Cerebellar cortex (tissue), 1 donor: Measurements from ENCODE around the gene CACNA1F.
"Not testable (repeated sequence)": the region's sequence is repeated elsewhere in the genome, so short reads cannot be mapped to it uniquely, and the experiment has no call there.

ENCODE experiments used
- DNase-seq: peaks from one replicate; pipeline ENCODE4 v3.0.0-alpha.2; 2015; ENCODE audit warnings: low spot score

The CACNA1F gene

DNA sequence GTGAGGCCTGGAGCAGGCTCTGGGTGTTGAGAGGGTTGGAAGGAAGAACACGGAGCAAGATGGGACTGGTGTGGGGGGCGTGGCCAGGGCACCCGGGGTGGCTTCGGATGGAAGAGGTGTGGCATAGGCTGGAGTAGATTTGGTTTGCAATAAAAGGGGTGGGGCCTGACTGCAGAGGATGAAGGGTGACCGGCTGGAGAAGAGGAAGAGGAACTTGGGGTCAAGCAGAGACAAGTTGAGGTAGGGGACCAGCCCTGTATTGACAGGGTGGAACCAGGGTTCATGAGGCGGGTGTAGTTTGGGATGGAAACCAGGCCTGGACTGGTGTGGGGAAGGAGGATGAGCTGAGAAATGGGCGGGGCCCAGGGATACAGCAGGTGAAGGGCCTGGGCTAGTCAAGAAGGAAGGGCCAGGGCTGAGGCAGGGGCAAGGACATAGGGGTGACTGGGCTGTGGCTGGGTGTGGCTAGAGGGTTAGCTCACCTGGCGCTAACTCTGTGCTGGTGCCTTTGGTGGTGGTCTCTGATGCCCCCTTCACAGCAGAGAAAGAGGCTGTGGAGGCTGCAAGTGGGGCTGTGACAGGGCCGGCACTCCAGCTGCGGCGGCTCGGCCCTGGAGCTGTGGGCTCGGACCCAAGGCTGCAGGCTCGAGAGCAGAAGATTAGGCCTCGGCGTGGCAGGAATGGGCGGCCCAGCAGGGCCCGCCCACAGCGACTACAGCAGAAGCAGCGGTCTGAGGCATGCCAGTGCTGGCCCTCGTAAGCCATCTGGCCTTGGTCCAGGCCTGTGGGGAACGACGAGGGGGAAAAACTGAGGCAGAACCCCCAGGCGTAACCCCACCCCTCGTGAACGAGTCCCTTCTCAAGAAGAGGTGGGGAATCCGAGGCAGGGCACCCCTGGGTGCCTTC lies 56.5 kb downstream of the CACNA1F start:
- DNase-seq, result no peak

DNA sequence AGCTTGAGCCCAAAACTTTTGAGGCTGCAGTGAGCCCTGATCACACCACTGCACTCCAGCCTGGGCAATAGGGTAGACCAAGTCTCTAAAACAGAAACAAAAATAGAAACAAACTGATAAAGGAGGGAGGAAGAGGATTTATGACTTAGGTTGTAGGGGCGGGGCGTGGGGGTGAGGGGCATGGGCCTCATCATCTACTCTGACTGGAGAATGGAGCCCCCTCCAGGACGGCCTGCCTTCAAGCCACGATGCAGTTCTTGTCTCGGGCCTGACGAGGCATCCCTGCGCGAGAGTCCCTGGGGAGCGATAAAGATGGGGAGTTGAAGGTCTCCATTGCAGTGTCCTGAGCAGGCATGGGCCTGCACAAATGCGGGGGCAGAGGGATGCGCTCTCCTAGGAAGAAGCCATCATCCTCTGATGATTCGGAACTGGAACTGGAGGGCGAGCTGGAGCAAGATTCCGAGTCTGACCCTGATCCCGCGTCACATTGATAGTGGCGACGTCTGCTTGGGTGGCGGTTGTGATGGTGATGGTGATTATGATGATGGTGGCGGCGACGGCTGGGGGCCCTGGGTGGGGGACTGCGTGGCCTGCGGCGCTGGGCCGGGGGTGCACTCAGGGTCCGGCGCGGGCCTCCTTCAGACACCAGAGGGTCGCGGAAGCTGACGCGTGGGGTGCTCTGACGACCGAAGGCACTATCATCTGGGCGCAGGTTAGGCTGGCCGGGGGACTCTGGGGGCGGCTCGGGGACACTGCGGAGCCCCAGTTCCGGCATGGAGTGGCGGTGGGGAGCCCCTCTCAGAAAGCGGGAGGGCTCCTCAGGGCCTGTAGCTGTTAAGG lies 57.5 kb downstream of the CACNA1F start:
- no peak for DNase-seq

DNA sequence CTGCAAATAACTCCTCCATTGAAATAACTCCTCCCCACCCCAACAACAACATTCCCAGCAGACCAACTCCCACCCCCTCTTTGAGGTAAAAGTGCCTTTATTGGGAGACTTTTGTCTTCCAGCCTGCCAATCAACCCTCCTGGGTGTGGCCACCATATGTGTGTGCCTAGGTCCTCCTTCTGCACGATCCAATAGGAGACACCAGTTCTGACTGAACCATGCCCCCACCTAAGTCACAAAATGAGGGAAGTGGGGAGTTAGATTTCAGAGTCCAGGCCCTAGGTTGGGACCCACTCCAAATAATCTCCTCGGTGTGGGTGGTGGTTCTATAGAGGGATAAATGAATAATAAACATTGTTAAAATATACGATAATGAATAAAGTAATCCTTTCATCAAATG lies 58.4 kb downstream of the CACNA1F start:
- DNase-seq, result no peak

- DNase-seq, result not testable (repeated sequence)
Measured at GRCh38 chrX:49173544-49173943, 59.6 kb downstream of the CACNA1F start.

DNA sequence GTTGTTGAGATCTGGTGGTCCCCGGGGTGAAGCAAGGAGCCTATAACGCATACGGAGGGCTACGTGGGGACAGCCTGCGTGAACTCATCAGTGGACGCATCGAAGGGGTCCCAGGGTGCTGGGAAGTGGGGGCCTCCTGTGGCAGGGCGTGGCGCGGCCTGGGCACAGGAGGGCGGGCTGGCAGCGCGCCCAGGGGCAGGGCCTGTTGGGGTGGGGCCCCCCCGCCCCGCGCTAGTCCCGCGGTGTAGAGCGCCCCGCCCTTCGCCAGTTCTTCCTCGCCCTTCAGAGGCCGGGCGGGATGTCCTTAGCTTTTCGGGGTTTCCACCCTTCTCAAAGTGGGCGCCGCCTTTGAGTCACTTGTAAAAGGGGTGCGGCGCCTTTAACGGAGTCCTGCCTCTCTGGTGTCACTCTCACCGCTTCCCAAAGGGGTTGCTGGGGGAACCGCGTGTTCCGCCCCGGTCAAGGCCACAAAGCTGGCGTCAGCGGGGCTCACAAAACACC lies 60.8 kb downstream of the CACNA1F start:
- DNase-seq, result no peak

DNA sequence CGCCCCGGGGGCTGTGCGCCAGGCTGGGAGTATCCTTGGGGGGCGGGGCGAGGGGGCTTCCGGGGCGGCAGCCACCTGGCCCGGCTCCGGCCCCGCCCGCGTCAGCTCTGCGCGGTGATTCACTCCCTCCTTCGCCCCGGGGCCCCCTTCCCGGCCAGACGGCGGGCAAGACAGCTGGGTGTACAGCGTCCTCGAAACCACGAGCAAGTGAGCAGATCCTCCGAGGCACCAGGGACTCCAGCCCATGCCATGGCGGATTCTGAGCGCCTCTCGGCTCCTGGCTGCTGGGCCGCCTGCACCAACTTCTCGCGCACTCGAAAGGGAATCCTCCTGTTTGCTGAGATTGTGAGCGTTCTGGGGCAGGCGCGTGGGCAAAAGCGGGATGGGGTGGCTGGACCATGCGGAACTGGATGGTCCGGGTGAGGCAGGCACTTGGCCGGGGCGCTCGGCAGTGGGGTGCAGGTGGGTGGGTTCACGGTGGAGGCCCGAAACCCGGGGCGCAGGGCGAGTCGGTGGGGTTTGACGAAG lies 61.3 kb downstream of the CACNA1F start, which contains the start of gene PLP2:
PLP2 (plus strand) TSS at position 147 of the 528 bp plus-strand sequence; CDS start at position 250, 103 bp downstream.
- DNase-seq, result no peak

GRCh38 chrX:49167740-49168108 lies 65.4 kb downstream of the CACNA1F start:
- no peak for DNase-seq

- no peak for DNase-seq
Measured at GRCh38 chrX:49166914-49167739, 66.0 kb downstream of the CACNA1F start.

GRCh38 chrX:49165901-49166881 lies 66.9 kb downstream of the CACNA1F start:
- DNase-seq, result peak; percentile 93

GRCh38 chrX:49164589-49165360 lies 68.4 kb downstream of the CACNA1F start:
- no peak for DNase-seq

DNA sequence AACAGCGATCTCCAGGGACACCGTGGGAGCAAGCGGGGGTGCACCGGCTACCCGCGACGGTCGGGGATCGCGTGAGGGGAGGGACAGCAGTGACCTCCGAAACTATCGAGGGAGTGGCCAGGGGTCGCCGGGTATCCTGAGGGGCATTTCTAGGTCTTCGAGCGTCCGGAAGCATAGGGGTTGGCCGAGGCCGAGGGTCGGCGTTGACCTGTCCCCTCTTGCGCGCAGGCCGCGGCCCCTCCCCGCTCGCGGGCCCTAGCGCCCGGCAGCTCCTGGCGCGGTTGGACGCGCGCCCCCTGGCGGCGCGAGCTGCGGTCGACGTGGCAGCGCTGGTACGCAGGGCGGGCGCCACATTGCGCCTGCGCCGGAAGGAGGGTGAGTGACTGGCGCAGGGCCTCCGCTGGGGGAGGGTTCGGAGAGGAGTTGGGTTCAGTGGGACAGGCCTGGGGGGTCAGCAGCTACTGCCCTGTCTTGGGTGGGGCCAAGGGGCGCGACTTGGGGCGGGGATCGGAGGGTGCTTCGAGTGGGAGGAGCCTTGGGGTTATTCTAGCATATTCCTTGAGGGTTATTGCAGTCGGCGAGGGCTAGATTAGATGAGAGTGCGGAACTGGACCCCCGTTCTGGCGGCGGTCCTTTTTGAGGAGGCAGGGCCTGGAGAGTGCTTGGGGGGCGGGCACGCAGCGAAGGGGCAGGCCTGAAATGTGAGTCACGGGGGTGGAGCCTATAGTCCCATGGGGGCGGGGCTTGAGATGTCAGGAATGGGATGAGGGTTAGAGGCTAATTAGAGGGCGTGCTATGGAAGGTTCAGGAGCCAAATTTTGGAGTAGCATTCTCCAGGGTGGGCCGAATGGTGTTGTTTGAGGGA lies 69.4 kb downstream of the CACNA1F start:
- peak; percentile 82 for DNase-seq

- DNase-seq, result peak; percentile 50
Measured at GRCh38 chrX:49162620-49163019, 70.5 kb downstream of the CACNA1F start, which contains the start of gene MAGIX. Gene MAGIX, plus strand, starts transcription at chrX:49162758. Its CDS starts 132 bp downstream, at chrX:49162890.

DNA sequence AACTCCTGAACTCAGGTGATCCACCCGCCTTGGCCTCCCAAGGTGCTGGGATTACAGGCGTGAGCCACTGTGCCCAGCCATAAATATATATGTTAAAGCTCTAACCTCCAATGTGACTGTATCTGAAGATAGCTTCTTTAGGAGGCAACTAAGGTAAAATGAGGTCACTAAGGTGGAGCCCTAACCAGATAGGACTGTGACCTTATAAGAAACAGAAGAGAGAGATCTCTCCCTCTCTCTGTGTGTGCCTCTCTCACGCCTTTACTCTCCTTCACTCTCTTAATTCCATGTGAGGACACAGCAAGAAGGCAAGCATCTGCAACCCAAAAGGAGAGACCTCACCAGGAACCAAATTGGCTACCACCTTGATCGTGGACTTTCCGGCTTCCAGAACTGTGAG lies 71.5 kb downstream of the CACNA1F start:
- no peak for DNase-seq

- DNase-seq, result no peak
Measured at GRCh38 chrX:49160908-49161307, 72.2 kb downstream of the CACNA1F start.

GRCh38 chrX:49157194-49157593 lies 75.9 kb downstream of the CACNA1F start:
- no peak for DNase-seq

GRCh38 chrX:49155900-49156837 lies 77.0 kb downstream of the CACNA1F start:
- peak; percentile 91 for DNase-seq

DNA sequence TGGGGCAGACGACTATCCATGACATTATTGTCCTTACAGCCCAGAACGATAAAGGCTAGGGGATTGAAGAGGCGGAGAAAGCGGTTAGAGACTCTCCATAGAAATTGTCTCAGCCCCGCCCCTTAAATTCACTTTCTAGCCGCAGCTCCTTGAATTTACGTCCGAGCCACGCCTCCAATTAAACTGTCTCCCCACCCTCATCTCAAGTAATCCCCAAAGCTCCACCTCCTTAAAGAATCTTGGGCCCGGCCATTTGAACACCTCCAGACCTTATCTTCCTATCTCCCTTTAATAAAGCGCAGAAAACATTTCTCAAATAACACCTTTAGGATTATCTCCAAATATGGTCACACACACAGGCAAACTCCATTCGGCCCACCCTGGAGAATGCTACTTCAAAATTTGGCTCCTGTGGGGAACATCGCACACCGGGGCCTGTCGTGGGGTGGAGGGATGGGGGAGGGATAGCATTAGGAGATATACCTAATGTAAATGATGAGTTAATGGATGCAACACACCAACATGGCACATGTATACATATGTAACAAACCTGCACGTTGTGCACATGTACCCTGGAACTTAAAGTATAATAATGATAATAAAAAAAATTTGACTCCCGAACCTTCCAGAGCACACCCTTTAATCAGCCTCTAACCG lies 77.8 kb downstream of the CACNA1F start:
- peak; percentile 88 for DNase-seq
